ENCODE data around the gene SPEM1. TPM values are rescaled to one million over a fixed set of nuclear protein-coding genes. Genes with fewer than 3 reads are reported as not detected.

The SPEM1 gene
- total RNA-seq, 4 donors from 2014 or later: not detected

DNA sequence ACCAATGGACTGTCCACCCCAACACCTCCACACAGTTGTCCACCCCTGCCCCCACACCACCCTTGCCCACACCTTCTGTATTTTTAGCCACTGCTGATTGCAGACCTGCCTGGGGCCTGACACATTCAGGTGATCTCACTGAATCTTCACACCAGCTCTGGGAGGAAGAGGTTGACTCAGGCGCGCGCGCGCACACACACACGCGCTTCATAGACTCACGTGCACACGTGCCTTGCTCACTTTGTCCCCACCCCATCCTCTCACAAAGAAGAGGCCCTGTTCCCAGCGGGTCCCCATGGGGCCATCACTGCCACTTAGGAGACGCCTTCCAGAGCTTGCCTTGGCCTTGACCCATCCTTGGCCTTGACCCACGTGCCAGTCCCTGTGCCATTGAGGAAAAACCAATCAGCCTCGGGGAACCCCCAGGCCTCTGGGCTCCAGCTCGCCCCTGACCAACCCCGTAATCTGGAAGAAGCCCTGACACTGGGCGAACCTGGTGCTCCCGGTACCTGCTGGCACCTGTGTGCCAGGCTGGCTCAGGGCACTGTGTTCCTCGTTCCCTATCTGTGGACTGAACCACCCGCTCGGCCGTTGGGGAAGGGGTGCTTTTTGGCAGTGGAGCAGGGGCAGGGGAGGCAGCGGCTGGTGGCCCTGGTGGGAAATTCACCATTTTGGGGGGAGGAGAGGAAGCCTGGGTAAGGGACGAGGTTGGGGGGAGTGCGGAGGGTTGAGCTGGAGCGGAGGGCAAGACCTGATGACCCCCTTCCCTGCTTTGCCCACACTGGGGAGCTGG, 9.3 kb upstream of the SPEM1 start:
- Histone ChIP-seq H3K36me3 (peaks cover 0 to 47% of the 10 kb centered on the region in 2 donors), H3K27ac (no peak overlapping the region), H3K4me1 (peaks cover 0 to 23% (median 8%) of the 10 kb centered on the region in 3 donors), H3K4me3 (no peak overlapping the region), H3K9me3 (no peaks in the 10 kb centered on the region), H3K27me3 (no peaks in the 10 kb centered on the region)
- TF ChIP-seq EP300 (IDR thresholded peaks at IDR 0.05): no peak
- TF ChIP-seq, protein P1, sequence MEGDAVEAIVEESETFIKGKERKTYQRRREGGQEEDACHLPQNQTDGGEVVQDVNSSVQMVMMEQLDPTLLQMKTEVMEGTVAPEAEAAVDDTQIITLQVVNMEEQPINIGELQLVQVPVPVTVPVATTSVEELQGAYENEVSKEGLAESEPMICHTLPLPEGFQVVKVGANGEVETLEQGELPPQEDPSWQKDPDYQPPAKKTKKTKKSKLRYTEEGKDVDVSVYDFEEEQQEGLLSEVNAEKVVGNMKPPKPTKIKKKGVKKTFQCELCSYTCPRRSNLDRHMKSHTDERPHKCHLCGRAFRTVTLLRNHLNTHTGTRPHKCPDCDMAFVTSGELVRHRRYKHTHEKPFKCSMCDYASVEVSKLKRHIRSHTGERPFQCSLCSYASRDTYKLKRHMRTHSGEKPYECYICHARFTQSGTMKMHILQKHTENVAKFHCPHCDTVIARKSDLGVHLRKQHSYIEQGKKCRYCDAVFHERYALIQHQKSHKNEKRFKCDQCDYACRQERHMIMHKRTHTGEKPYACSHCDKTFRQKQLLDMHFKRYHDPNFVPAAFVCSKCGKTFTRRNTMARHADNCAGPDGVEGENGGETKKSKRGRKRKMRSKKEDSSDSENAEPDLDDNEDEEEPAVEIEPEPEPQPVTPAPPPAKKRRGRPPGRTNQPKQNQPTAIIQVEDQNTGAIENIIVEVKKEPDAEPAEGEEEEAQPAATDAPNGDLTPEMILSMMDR (IDR thresholded peaks at IDR 0.05): no peak
- no peak for TF ChIP-seq POLR2AphosphoS5 (IDR thresholded peaks at IDR 0.05)
- TF ChIP-seq POLR2A (IDR thresholded peaks at IDR 0.05): no peak
- WGBS, 2 donors (ENCODE audit: low coverage in 1 of 2): 84% methylated on average over 9 of the region's 25 CpGs; no CpG with 5 or more reads in 1 of the 2 donors
- no peak for ATAC-seq

DNA sequence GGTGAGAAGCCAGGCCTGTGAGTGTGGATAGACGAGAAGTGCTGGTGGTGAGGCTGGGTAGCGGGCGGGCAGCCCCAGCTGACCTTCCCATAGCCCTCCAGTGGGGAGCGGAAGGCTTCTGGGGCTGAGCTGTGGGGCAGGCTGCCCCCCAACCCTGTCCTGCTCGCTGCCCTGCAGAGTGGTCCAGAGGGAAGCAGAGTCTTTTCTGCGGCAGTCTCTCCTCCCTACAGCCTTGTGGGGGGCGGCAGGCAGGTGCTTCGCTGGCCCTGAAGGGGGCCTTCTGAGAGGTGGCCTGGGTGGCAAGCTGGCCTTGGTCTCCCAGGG, 8.7 kb upstream of the SPEM1 start:
- H3K27me3 ChIP-seq: no peaks in the 10 kb centered on the region
- no peak for TF ChIP-seq POLR2AphosphoS5 (IDR thresholded peaks at IDR 0.05)
- TF ChIP-seq, protein P1 (IDR thresholded peaks at IDR 0.05): no peak
- TF ChIP-seq POLR2A (IDR thresholded peaks at IDR 0.05): no peak
- TF ChIP-seq EP300 (IDR thresholded peaks at IDR 0.05): no peak
- H3K27ac ChIP-seq: no peak overlapping the region
- peaks cover 0 to 53% of the 10 kb centered on the region in 2 donors for H3K36me3 ChIP-seq
- WGBS, 2 donors (ENCODE audit: low coverage in 1 of 2): 83% methylated on average over 3 of the region's 8 CpGs; no CpG with 5 or more reads in 1 of the 2 donors
- peaks cover 0 to 17% (median 2%) of the 10 kb centered on the region in 3 donors for H3K4me1 ChIP-seq
- no peak for ATAC-seq
- no peaks in the 10 kb centered on the region for H3K9me3 ChIP-seq
- H3K4me3 ChIP-seq: no peak overlapping the region

DNA sequence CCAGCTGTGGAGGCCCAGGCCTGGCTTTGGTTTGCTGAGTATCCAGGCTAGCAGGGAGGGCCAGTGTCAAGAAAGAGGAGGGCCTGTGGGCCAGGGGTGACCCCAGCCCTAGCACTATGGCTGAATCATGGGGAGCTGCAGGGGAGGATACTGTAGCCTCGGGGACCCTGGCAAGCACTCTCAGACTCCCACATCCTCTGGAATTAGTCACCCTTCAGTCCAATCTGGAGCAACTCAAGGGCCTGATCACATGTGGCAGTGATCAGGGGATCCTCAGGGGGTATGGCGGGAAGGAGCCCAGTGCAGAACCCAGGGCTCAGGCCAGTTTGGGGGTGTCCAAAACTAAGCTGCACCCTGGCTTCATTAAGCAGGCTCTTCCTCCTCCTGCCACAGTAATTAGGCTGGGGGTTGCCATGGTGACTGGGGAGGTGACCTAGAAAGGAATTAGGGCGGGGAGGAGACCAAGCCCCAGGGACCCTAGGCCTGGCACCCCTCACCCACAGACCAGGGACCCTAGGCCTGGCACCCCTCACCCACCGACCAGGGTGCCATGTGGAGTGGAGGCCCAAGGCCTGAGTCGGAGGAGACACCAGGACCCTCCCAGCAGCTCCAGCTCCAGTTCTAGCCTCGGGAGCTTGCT, 6.7 kb upstream of the SPEM1 start:
- H3K4me3 ChIP-seq: no peak overlapping the region
- peaks cover 0 to 66% of the 10 kb centered on the region in 2 donors for H3K36me3 ChIP-seq
- H3K4me1 ChIP-seq: no peaks in the 10 kb centered on the region
- WGBS, 2 donors (ENCODE audit: low coverage in 1 of 2): 60% methylated on average over 1 of the region's 6 CpGs; no CpG with 5 or more reads in 1 of the 2 donors
- H3K9me3 ChIP-seq: no peaks in the 10 kb centered on the region
- TF ChIP-seq, protein P1 (IDR thresholded peaks at IDR 0.05): no peak
- TF ChIP-seq POLR2AphosphoS5 (IDR thresholded peaks at IDR 0.05) (no peak), POLR2A (IDR thresholded peaks at IDR 0.05) (no peak), EP300 (IDR thresholded peaks at IDR 0.05) (no peak)
- no peak for ATAC-seq
- no peaks in the 10 kb centered on the region for H3K27me3 ChIP-seq
- H3K27ac ChIP-seq: no peak overlapping the region

DNA sequence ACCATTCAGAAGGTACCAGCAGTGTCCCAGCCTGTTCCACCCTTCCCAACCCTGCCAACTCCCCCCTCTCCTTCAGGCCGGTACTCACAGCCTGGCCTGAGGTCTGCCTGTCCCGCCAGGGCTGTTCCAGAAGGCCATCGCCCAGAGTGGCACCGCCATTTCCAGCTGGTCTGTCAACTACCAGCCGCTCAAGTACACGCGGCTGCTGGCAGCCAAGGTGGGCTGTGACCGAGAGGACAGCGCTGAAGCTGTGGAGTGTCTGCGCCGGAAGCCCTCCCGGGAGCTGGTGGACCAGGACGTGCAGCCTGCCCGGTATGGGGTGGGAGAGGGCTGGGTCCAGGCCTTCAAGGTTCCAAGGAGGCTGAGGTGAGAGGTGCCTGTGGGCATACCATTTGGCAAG, 5.3 kb upstream of the SPEM1 start:
- no peaks in the 10 kb centered on the region for H3K4me1 ChIP-seq
- WGBS, 2 donors (ENCODE audit: low coverage in 1 of 2): no CpG with 5 or more reads among the region's 14 CpGs
- H3K27ac ChIP-seq: no peak overlapping the region
- H3K4me3 ChIP-seq: no peak overlapping the region
- no peaks in the 10 kb centered on the region for H3K9me3 ChIP-seq
- peaks cover 4% of the 10 kb centered on the region for H3K27me3 ChIP-seq
- peaks cover 0 to 53% of the 10 kb centered on the region in 2 donors for H3K36me3 ChIP-seq
- no peak for ATAC-seq
- TF ChIP-seq, protein P1 (IDR thresholded peaks at IDR 0.05): no peak
- TF ChIP-seq POLR2A (IDR thresholded peaks at IDR 0.05): no peak
- no peak for TF ChIP-seq EP300 (IDR thresholded peaks at IDR 0.05)
- no peak for TF ChIP-seq POLR2AphosphoS5 (IDR thresholded peaks at IDR 0.05)

Measured in gastroesophageal sphincter (tissue), 4 donors.